ENCODE measurements around the gene CTSK. TPM values are rescaled to one million over a fixed set of nuclear protein-coding genes. Genes with fewer than 3 reads are reported as not detected.

CTSK gene
- total and polyA plus RNA-seq, 2 of the 13 experiments (the other 11 are each of a cell fraction or from before 2014, with no cell fraction given) = 1.4 to 6.3 TPM

- no peak overlapping the region for H3K4me2 ChIP-seq (ENCODE audit: low read depth, low read length)
- H3K4me3 ChIP-seq (replicated peaks in 1 of 3; ENCODE audit: insufficient read depth in 1 of 3, low read depth in 2 of 3, low read length in 3 of 3) = no peak overlapping the region
- CTCF ChIA-PET (ENCODE audit: low intra/inter-chr PET ratio, low total read pairs) = no interaction called here
- H2AFZ ChIP-seq (ENCODE audit: low read length) = no peak overlapping the region
- H3K9ac ChIP-seq (ENCODE audit: insufficient read depth, low read depth, low read length) = no peak overlapping the region
- H4K20me1 ChIP-seq (ENCODE audit: insufficient read depth, low read length) = no peaks in the 10 kb centered on the region
- BruUV-seq (replicated peaks) = no TSS peak
- TF ChIP-seq JUNB (CRISPR knock-in tag; IDR thresholded peaks at IDR 0.05; ENCODE audit: borderline replicate concordance) = no peak
- TF ChIP-seq, protein P1, sequence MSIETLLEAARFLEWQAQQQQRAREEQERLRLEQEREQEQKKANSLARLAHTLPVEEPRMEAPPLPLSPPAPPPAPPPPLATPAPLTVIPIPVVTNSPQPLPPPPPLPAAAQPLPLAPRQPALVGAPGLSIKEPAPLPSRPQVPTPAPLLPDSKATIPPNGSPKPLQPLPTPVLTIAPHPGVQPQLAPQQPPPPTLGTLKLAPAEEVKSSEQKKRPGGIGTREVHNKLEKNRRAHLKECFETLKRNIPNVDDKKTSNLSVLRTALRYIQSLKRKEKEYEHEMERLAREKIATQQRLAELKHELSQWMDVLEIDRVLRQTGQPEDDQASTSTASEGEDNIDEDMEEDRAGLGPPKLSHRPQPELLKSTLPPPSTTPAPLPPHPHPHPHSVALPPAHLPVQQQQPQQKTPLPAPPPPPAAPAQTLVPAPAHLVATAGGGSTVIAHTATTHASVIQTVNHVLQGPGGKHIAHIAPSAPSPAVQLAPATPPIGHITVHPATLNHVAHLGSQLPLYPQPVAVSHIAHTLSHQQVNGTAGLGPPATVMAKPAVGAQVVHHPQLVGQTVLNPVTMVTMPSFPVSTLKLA (IDR thresholded peaks at IDR 0.05) = no peak
- TF ChIP-seq HMG20A (CRISPR knock-in tag; IDR thresholded peaks at IDR 0.05; ENCODE audit: borderline replicate concordance) = no peak
- TF ChIP-seq SP1 (IDR thresholded peaks at IDR 0.05) = no peak
- no peak for TF ChIP-seq SP1 (CRISPR knock-in tag; IDR thresholded peaks at IDR 0.05)
- no peak for ATAC-seq
- in situ Hi-C loops (cut with HindIII; ENCODE audit: extremely low pct_ligation_motif_present, low pct_unique_long_range_greater_than_20kb) = no loop called here
- no peaks in the 10 kb centered on the region for H3K4me1 ChIP-seq (ENCODE audit: insufficient read depth, low read length)
- DNase-seq (ENCODE audit: low spot score) = no peak
- POLR2A ChIA-PET = no interaction called here
- H3K27ac ChIP-seq (ENCODE audit: extremely low read length, insufficient read depth, low read length) = no peak overlapping the region
- no peaks in the 10 kb centered on the region for H3K36me3 ChIP-seq (replicated peaks in 1 of 2; ENCODE audit: control insufficient read depth in 1 of 2, insufficient read depth in 2 of 2, low read length in 2 of 2)
- no peak for FAIRE-seq
- no peaks in the 10 kb centered on the region for H3K79me2 ChIP-seq (ENCODE audit: insufficient read depth, low read length)
- H3K27me3 ChIP-seq (ENCODE audit: control insufficient read depth in 1 of 2, insufficient read depth in 2 of 2, low read length in 2 of 2) = no peaks in the 10 kb centered on the region
- intact Hi-C loops (cut with micrococcal nuclease; ENCODE audit: unreplicated experiment) = no loop called here
- H3K9me3 ChIP-seq (ENCODE audit: low read length) = no peaks in the 10 kb centered on the region
- 89% methylated on average over 4 of the region's 4 CpGs for WGBS (ENCODE audit: low lambda C conversion rate)
Measured at GRCh38 chr1:150798525-150798924, 9.5 kb downstream of the CTSK start.

DNA sequence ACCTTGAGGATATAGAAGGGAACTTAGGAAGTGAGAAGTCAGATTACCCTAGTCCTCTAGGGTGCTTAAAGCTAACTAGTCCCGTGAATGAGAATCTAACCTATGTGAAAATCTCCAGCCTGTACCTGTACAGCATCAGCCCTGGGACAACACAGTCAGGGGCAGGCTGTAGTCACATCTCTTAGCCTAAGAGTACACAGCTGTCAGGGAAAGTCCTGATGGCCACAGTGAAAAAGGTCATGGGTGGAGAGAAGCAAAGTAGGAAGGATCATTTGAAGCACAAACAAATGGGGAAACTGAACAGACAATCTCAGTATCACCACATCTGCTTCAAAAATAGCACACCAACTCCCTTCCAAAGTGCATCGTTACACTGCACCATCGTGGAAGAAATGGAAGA, 11.7 kb downstream of the CTSK start:
- Histone ChIP-seq H3K9ac (ENCODE audit: insufficient read depth, low read depth, low read length) (no peak overlapping the region), H3K79me2 (ENCODE audit: insufficient read depth, low read length) (no peaks in the 10 kb centered on the region), H2AFZ (ENCODE audit: low read length) (no peak overlapping the region), H3K4me3 (replicated peaks in 1 of 3; ENCODE audit: insufficient read depth in 1 of 3, low read depth in 2 of 3, low read length in 3 of 3) (no peak overlapping the region), H3K4me2 (ENCODE audit: low read depth, low read length) (no peak overlapping the region), H3K27ac (ENCODE audit: extremely low read length, insufficient read depth, low read length) (no peak overlapping the region), H4K20me1 (ENCODE audit: insufficient read depth, low read length) (no peaks in the 10 kb centered on the region), H3K4me1 (ENCODE audit: insufficient read depth, low read length) (no peaks in the 10 kb centered on the region), H3K9me3 (ENCODE audit: low read length) (no peaks in the 10 kb centered on the region), H3K27me3 (ENCODE audit: control insufficient read depth in 1 of 2, insufficient read depth in 2 of 2, low read length in 2 of 2) (no peaks in the 10 kb centered on the region), H3K36me3 (replicated peaks in 1 of 2; ENCODE audit: control insufficient read depth in 1 of 2, insufficient read depth in 2 of 2, low read length in 2 of 2) (no peaks in the 10 kb centered on the region)
- in situ Hi-C loops (cut with HindIII; ENCODE audit: extremely low pct_ligation_motif_present, low pct_unique_long_range_greater_than_20kb) = no loop called here
- FAIRE-seq = no peak
- DNase-seq (ENCODE audit: low spot score) = no peak
- WGBS (ENCODE audit: low lambda C conversion rate) = 85% methylated on average over 3 of the region's 3 CpGs
- BruUV-seq (replicated peaks) = no TSS peak
- intact Hi-C loops (cut with micrococcal nuclease; ENCODE audit: unreplicated experiment) = no loop called here
- ChIA-PET POLR2A (no interaction called here), CTCF (ENCODE audit: low intra/inter-chr PET ratio, low total read pairs) (no interaction called here)
- no peak for ATAC-seq
- TF ChIP-seq NAIF1 (CRISPR knock-in tag; IDR thresholded peaks at IDR 0.05; ENCODE audit: borderline replicate concordance) (no peak), ZNF646 (CRISPR knock-in tag; IDR thresholded peaks at IDR 0.05) (no peak), SETDB1 (CRISPR knock-in tag; IDR thresholded peaks at IDR 0.05; ENCODE audit: borderline replicate concordance) (no peak)

Data from HepG2 (cell line).